ENCODE data around the gene ATP6V0E1.
"Not testable (repeated sequence)": the region's sequence is repeated elsewhere in the genome, so short reads cannot be mapped to it uniquely, and the experiment has no call there.

ATP6V0E1 gene

GRCh38 chr5:173004013-173004412 is 20.4 kb downstream of the ATP6V0E1 start:
- no peak for DNase-seq (ENCODE audit: low read depth in 2 of 2)

GRCh38 chr5:173004447-173004846 is 20.9 kb downstream of the ATP6V0E1 start:
- DNase-seq (ENCODE audit: low read depth in 2 of 2) = no peak

- no peak for DNase-seq (ENCODE audit: low read depth in 2 of 2)
These were observed 26.4 kb downstream of the ATP6V0E1 start for GRCh38 chr5:173010021-173010420.

GRCh38 chr5:173010547-173011464 is 27.2 kb downstream of the ATP6V0E1 start:
- no peak for DNase-seq (ENCODE audit: low read depth in 2 of 2)

- DNase-seq (ENCODE audit: low read depth in 2 of 2) = no peak
These were observed 28.0 kb downstream of the ATP6V0E1 start for GRCh38 chr5:173011566-173011965.

- no peak for DNase-seq (ENCODE audit: low read depth in 2 of 2)
These were observed 29.3 kb downstream of the ATP6V0E1 start for GRCh38 chr5:173012882-173013281.

GRCh38 chr5:173014671-173015070 is 31.1 kb downstream of the ATP6V0E1 start:
- no peak for DNase-seq (ENCODE audit: low read depth in 2 of 2)

- no peak for DNase-seq (ENCODE audit: low read depth in 2 of 2)
These were observed 31.6 kb downstream of the ATP6V0E1 start for GRCh38 chr5:173015192-173015591.

- no peak for DNase-seq (ENCODE audit: low read depth in 2 of 2)
These were observed 32.3 kb downstream of the ATP6V0E1 start for GRCh38 chr5:173015598-173016455.

GRCh38 chr5:173016598-173017046 is 33.1 kb downstream of the ATP6V0E1 start:
- no peak for DNase-seq (ENCODE audit: low read depth in 2 of 2)

- not testable (repeated sequence) for DNase-seq (ENCODE audit: low read depth in 2 of 2)
These were observed 33.5 kb downstream of the ATP6V0E1 start for GRCh38 chr5:173017087-173017486.

- DNase-seq (ENCODE audit: low read depth in 2 of 2) = no peak
These were observed 34.8 kb downstream of the ATP6V0E1 start for GRCh38 chr5:173018358-173018757.

- no peak for DNase-seq (ENCODE audit: low read depth in 2 of 2)
These were observed 36.6 kb downstream of the ATP6V0E1 start for GRCh38 chr5:173020154-173020581.

GRCh38 chr5:173020643-173021042 is 37.1 kb downstream of the ATP6V0E1 start:
- DNase-seq (ENCODE audit: low read depth in 2 of 2) = no peak

GRCh38 chr5:173025651-173026050 is 42.1 kb downstream of the ATP6V0E1 start:
- no peak for DNase-seq (ENCODE audit: low read depth in 2 of 2)

- DNase-seq (ENCODE audit: low read depth in 2 of 2) = no peak
These were observed 44.3 kb downstream of the ATP6V0E1 start for GRCh38 chr5:173027905-173028304.

- DNase-seq (ENCODE audit: low read depth in 2 of 2) = no peak
These were observed 45.3 kb downstream of the ATP6V0E1 start for GRCh38 chr5:173028811-173029327.

- no peak for DNase-seq (ENCODE audit: low read depth in 2 of 2)
These were observed 45.9 kb downstream of the ATP6V0E1 start for GRCh38 chr5:173029499-173029921.

GRCh38 chr5:173032096-173032495 is 48.5 kb downstream of the ATP6V0E1 start:
- DNase-seq (ENCODE audit: low read depth in 2 of 2) = not testable (repeated sequence)

GRCh38 chr5:173032730-173033129 is 49.2 kb downstream of the ATP6V0E1 start:
- DNase-seq (ENCODE audit: low read depth in 2 of 2) = no peak

- DNase-seq (ENCODE audit: low read depth in 2 of 2) = no peak
These were observed 50.4 kb downstream of the ATP6V0E1 start for GRCh38 chr5:173033923-173034322.
